GM12878 (cell line): ENCODE measurements around the gene EXD3.

Experiments
- BHLHE40 ChIP-seq, 2 experiments: fragments of 450-650 bp in 1 of 2; IDR thresholded peaks; 2 replicates each; pipeline ENCODE4 v1.6.1; 2011 to 2017; ENCODE audit warnings: low read depth in 2 of 2, borderline replicate concordance in 1 of 2, improper control_type of control experiment in 1 of 2, low read length in 1 of 2, mild to moderate bottlenecking in 1 of 2
- CBFB ChIP-seq: IDR thresholded peaks from 2 replicates; pipeline ENCODE4 v1.6.1; 2016; ENCODE audit warnings: antibody characterized with exemption, low read depth
- EP300 ChIP-seq, 2 experiments: fragments of 150-350 bp in 1 of 2; IDR thresholded peaks; 2 replicates each; pipeline ENCODE4 v1.6.1; 2011 to 2012; ENCODE audit warnings: low read depth in 2 of 2, low read length in 2 of 2, borderline replicate concordance in 1 of 2, improper control_type of control experiment in 1 of 2, inconsistent platforms in 1 of 2; ENCODE audit not compliant: control insufficient read depth in 1 of 2
- EZH2 ChIP-seq: IDR thresholded peaks from 2 replicates; pipeline ENCODE4 v1.6.1; 2012; ENCODE audit warnings: low read depth, mild to moderate bottlenecking, control low read depth, inconsistent platforms, low read length, borderline replicate concordance; ENCODE audit not compliant: control insufficient read depth
- NR2F1 ChIP-seq: fragments of 450-650 bp; conservative IDR thresholded peaks from 2 replicates; pipeline ENCODE4 v1.6.1; 2017; ENCODE audit warnings: mild to moderate bottlenecking
- POLR2AphosphoS5 ChIP-seq: IDR thresholded peaks from 2 replicates; pipeline ENCODE4 v1.6.1; 2011; ENCODE audit warnings: mild to moderate bottlenecking, low read length, inconsistent platforms
- RFX5 ChIP-seq: IDR thresholded peaks from 2 replicates; pipeline ENCODE4 v1.6.1; 2011; ENCODE audit warnings: low read depth, low read length, improper control_type of control experiment
- SIN3A ChIP-seq: IDR thresholded peaks from 2 replicates; pipeline ENCODE4 v1.6.1; 2012; ENCODE audit warnings: low read depth, low read length, improper control_type of control experiment
- SP1 ChIP-seq: IDR thresholded peaks from one replicate; pipeline ENCODE4 v1.6.1; 2011; ENCODE audit warnings: low read depth, low read length
- TCF12 ChIP-seq: IDR thresholded peaks from 2 replicates; pipeline ENCODE4 v1.6.1; 2011; ENCODE audit warnings: low read depth, mild to moderate bottlenecking, low read length
- TF ChIP-seq, protein P1 (sequence below), 3 experiments: IDR thresholded peaks in 2 of 3; conservative IDR thresholded peaks in 1 of 3; 2 replicates each; pipeline ENCODE4 v1.5.1; 2011; ENCODE audit warnings: low read depth in 3 of 3, low read length in 3 of 3, mild to moderate bottlenecking in 3 of 3, control low read depth in 2 of 3, moderate library complexity in 2 of 3, inconsistent platforms in 1 of 3, mixed read lengths in 1 of 3; ENCODE audit not compliant: control insufficient read depth in 2 of 3, insufficient read depth in 1 of 3; ENCODE audit errors: extremely low read depth in 1 of 3
- TF ChIP-seq, protein P2 (sequence below): IDR thresholded peaks from 2 replicates; pipeline ENCODE4 v1.6.1; 2012; ENCODE audit warnings: low read depth, low read length, improper control_type of control experiment
- TF ChIP-seq, protein P3 (sequence below): IDR thresholded peaks from 2 replicates; pipeline ENCODE4 v1.6.1; 2011; ENCODE audit warnings: mild to moderate bottlenecking, low read depth, low read length, moderate library complexity; ENCODE audit not compliant: insufficient replicate concordance

- TF ChIP-seq, protein P1, sequence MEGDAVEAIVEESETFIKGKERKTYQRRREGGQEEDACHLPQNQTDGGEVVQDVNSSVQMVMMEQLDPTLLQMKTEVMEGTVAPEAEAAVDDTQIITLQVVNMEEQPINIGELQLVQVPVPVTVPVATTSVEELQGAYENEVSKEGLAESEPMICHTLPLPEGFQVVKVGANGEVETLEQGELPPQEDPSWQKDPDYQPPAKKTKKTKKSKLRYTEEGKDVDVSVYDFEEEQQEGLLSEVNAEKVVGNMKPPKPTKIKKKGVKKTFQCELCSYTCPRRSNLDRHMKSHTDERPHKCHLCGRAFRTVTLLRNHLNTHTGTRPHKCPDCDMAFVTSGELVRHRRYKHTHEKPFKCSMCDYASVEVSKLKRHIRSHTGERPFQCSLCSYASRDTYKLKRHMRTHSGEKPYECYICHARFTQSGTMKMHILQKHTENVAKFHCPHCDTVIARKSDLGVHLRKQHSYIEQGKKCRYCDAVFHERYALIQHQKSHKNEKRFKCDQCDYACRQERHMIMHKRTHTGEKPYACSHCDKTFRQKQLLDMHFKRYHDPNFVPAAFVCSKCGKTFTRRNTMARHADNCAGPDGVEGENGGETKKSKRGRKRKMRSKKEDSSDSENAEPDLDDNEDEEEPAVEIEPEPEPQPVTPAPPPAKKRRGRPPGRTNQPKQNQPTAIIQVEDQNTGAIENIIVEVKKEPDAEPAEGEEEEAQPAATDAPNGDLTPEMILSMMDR (IDR thresholded peaks at IDR 0.05 in 2 of 3, conservative IDR thresholded peaks at IDR 0.05 in 1 of 3; ENCODE audit: control insufficient read depth in 2 of 3, extremely low read depth in 1 of 3, insufficient read depth in 1 of 3, low read depth in 3 of 3, low read length in 3 of 3) = no peak
- no peak for TF ChIP-seq NR2F1
- TF ChIP-seq SIN3A = no peak
- no peak for TF ChIP-seq EP300 (IDR thresholded peaks at IDR 0.05; ENCODE audit: borderline replicate concordance in 1 of 2, control insufficient read depth in 1 of 2, low read depth in 2 of 2, low read length in 2 of 2)
- TF ChIP-seq, protein P2, sequence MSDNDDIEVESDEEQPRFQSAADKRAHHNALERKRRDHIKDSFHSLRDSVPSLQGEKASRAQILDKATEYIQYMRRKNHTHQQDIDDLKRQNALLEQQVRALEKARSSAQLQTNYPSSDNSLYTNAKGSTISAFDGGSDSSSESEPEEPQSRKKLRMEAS = no peak
- TF ChIP-seq RFX5 = no peak
- TF ChIP-seq EZH2 = no peak
- TF ChIP-seq SP1 = no peak
- TF ChIP-seq, protein P3, sequence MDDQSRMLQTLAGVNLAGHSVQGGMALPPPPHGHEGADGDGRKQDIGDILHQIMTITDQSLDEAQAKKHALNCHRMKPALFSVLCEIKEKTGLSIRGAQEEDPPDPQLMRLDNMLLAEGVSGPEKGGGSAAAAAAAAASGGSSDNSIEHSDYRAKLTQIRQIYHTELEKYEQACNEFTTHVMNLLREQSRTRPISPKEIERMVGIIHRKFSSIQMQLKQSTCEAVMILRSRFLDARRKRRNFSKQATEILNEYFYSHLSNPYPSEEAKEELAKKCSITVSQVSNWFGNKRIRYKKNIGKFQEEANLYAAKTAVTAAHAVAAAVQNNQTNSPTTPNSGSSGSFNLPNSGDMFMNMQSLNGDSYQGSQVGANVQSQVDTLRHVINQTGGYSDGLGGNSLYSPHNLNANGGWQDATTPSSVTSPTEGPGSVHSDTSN = no peak
- TF ChIP-seq BHLHE40 (IDR thresholded peaks at IDR 0.05; ENCODE audit: borderline replicate concordance in 1 of 2, low read depth in 2 of 2, low read length in 1 of 2) = no peak
- no peak for TF ChIP-seq TCF12
- no peak for TF ChIP-seq POLR2AphosphoS5
- no peak for TF ChIP-seq CBFB
Measured at GRCh38 chr9:137456864-137457405, 34.0 kb upstream of the EXD3 start.
